Esophagus squamous epithelium (tissue), 4 donors: ENCODE results near the gene PRRG3.

Experiments used
- POLR2A ChIP-seq, 4 donors: fragments of 450-650 bp; IDR thresholded peaks; one replicate each; pipeline ENCODE4 v1.6.1; 2017; ENCODE audit warnings: antibody characterized with exemption in 4 of 4, mild to moderate bottlenecking in 4 of 4, moderate library complexity in 3 of 4
- TF ChIP-seq, protein P1 (sequence below), 6 experiments: fragments of 450-650 bp in 4 of 6; fragments of 200-600 bp in 2 of 6; sonication (generic) in 2 of 6; IDR thresholded peaks; one replicate each; pipeline ENCODE4 v1.5.1; 2016 to 2019; ENCODE audit warnings: antibody characterized with exemption in 6 of 6, mild to moderate bottlenecking in 4 of 6, moderate library complexity in 4 of 6

DNA sequence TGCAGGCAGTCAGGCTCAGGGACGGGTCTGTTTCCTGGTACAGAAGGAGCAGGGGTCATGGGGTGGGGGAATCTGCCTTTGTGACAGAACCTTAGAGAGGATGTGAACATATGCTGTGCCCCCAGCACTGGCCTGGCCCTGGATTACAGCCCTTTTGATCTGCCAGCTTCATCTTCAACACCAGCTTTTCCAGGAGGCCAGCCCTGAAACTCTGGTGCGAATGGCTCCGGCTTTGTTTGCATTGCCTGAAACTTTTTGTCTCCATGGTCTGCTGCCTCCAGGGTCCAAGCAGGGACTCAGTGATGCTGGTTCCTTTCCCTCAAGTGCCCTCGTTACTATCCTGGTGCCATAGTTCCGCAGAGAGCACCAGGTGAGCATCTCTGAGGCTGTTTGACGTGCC is 41.4 kb downstream of the PRRG3 start:
- TF ChIP-seq POLR2A (IDR thresholded peaks at IDR 0.05): no peak
- TF ChIP-seq, protein P1, sequence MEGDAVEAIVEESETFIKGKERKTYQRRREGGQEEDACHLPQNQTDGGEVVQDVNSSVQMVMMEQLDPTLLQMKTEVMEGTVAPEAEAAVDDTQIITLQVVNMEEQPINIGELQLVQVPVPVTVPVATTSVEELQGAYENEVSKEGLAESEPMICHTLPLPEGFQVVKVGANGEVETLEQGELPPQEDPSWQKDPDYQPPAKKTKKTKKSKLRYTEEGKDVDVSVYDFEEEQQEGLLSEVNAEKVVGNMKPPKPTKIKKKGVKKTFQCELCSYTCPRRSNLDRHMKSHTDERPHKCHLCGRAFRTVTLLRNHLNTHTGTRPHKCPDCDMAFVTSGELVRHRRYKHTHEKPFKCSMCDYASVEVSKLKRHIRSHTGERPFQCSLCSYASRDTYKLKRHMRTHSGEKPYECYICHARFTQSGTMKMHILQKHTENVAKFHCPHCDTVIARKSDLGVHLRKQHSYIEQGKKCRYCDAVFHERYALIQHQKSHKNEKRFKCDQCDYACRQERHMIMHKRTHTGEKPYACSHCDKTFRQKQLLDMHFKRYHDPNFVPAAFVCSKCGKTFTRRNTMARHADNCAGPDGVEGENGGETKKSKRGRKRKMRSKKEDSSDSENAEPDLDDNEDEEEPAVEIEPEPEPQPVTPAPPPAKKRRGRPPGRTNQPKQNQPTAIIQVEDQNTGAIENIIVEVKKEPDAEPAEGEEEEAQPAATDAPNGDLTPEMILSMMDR (IDR thresholded peaks at IDR 0.05): no peak
